Ishikawa (cell line): ENCODE data around the gene PPIP5K2.

Experiments
- CEBPB ChIP-seq: IDR thresholded peaks from 2 replicates; pipeline ENCODE4 v1.6.1; 2012
- CREB1 ChIP-seq: IDR thresholded peaks from 2 replicates; pipeline ENCODE4 v1.6.1; 2012; ENCODE audit warnings: low read depth
- EGR1 ChIP-seq: IDR thresholded peaks from 2 replicates; pipeline ENCODE4 v1.6.1; 2012
- EP300 ChIP-seq: IDR thresholded peaks from 2 replicates; pipeline ENCODE4 v1.6.1; 2012; ENCODE audit warnings: borderline replicate concordance
- FOXM1 ChIP-seq: IDR thresholded peaks from 2 replicates; pipeline ENCODE4 v1.6.1; 2012; ENCODE audit warnings: low read depth, borderline replicate concordance
- NFIC ChIP-seq: IDR thresholded peaks from 2 replicates; pipeline ENCODE4 v1.6.1; 2012
- RAD21 ChIP-seq: IDR thresholded peaks from 2 replicates; pipeline ENCODE4 v1.6.1; 2012; ENCODE audit warnings: low read depth
- TAF1 ChIP-seq: IDR thresholded peaks from 2 replicates; pipeline ENCODE4 v1.6.1; 2012; ENCODE audit warnings: low read depth, mild to moderate bottlenecking
- TCF12 ChIP-seq: IDR thresholded peaks from 2 replicates; pipeline ENCODE4 v1.6.1; 2012; ENCODE audit warnings: low read depth
- TEAD4 ChIP-seq: IDR thresholded peaks from 2 replicates; pipeline ENCODE4 v1.6.1; 2012
- YY1 ChIP-seq: IDR thresholded peaks from 2 replicates; pipeline ENCODE4 v1.6.1; 2012; ENCODE audit warnings: low read depth
- ZBTB7A ChIP-seq: IDR thresholded peaks from 2 replicates; pipeline ENCODE4 v1.6.1; 2012; ENCODE audit warnings: low read depth
- TF ChIP-seq, protein P1 (sequence below): IDR thresholded peaks from 2 replicates; pipeline ENCODE4 v1.6.1; 2012; ENCODE audit warnings: low read depth, mild to moderate bottlenecking
- TF ChIP-seq, protein P2 (sequence below): IDR thresholded peaks from 2 replicates; pipeline ENCODE4 v1.6.1; 2012
- TF ChIP-seq, protein P3 (sequence below): IDR thresholded peaks from 2 replicates; pipeline ENCODE4 v1.6.1; 2012

Gene PPIP5K2

DNA sequence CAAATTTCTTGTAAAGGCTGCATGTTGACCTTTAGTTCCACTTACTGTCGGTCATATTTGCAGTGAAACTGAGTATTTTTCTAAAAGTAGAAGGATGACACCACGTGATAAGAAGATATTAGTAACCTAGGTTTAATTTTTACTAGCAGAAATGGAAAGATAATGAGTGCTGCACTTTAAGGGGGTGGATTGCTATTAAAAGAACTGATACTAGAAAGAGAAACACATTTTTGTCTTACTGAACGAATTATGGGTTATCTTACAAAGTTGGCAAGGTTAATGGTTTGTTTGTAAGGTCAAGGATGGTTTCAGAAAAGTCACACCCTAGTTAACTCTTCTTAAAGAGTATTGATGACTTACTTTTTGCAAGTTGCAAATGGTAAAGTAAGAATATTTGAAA is 140.8 kb downstream of the PPIP5K2 start:
- TF ChIP-seq RAD21: no peak
- TF ChIP-seq TEAD4: no peak
- no peak for TF ChIP-seq TCF12
- TF ChIP-seq EGR1: no peak
- no peak for TF ChIP-seq CEBPB
- TF ChIP-seq EP300: no peak
- TF ChIP-seq, protein P1, sequence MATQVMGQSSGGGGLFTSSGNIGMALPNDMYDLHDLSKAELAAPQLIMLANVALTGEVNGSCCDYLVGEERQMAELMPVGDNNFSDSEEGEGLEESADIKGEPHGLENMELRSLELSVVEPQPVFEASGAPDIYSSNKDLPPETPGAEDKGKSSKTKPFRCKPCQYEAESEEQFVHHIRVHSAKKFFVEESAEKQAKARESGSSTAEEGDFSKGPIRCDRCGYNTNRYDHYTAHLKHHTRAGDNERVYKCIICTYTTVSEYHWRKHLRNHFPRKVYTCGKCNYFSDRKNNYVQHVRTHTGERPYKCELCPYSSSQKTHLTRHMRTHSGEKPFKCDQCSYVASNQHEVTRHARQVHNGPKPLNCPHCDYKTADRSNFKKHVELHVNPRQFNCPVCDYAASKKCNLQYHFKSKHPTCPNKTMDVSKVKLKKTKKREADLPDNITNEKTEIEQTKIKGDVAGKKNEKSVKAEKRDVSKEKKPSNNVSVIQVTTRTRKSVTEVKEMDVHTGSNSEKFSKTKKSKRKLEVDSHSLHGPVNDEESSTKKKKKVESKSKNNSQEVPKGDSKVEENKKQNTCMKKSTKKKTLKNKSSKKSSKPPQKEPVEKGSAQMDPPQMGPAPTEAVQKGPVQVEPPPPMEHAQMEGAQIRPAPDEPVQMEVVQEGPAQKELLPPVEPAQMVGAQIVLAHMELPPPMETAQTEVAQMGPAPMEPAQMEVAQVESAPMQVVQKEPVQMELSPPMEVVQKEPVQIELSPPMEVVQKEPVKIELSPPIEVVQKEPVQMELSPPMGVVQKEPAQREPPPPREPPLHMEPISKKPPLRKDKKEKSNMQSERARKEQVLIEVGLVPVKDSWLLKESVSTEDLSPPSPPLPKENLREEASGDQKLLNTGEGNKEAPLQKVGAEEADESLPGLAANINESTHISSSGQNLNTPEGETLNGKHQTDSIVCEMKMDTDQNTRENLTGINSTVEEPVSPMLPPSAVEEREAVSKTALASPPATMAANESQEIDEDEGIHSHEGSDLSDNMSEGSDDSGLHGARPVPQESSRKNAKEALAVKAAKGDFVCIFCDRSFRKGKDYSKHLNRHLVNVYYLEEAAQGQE: no peak
- no peak for TF ChIP-seq NFIC
- no peak for TF ChIP-seq CREB1
- TF ChIP-seq, protein P2, sequence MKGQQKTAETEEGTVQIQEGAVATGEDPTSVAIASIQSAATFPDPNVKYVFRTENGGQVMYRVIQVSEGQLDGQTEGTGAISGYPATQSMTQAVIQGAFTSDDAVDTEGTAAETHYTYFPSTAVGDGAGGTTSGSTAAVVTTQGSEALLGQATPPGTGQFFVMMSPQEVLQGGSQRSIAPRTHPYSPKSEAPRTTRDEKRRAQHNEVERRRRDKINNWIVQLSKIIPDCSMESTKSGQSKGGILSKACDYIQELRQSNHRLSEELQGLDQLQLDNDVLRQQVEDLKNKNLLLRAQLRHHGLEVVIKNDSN: no peak
- no peak for TF ChIP-seq TAF1
- TF ChIP-seq YY1: no peak
- no peak for TF ChIP-seq FOXM1
- no peak for TF ChIP-seq ZBTB7A
- TF ChIP-seq, protein P3, sequence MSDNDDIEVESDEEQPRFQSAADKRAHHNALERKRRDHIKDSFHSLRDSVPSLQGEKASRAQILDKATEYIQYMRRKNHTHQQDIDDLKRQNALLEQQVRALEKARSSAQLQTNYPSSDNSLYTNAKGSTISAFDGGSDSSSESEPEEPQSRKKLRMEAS: no peak
